ENCODE data around the gene DPYD.

GRCh38 chr1:97247196-97247595 lies 673.6 kb downstream of the DPYD start:
- TF ChIP-seq ZNF274 (IDR thresholded peaks at IDR 0.05; ENCODE audit: low read depth, low read length) (no peak), YY1 (IDR thresholded peaks at IDR 0.05; ENCODE audit: insufficient read depth, insufficient read length) (no peak), SUZ12 (IDR thresholded peaks at IDR 0.05; ENCODE audit: extremely low read depth, insufficient read depth, insufficient read length) (no peak)
